Measurements from ENCODE around the gene CCSAP. TPM values are rescaled to one million over a fixed set of nuclear protein-coding genes. Genes with fewer than 3 reads are reported as not detected.
"Not testable (repeated sequence)": the region's sequence is repeated elsewhere in the genome, so short reads cannot be mapped to it uniquely, and the experiment has no call there.

Gene CCSAP
- total RNA-seq, 1 donor from 2014 or later, result 2.5 TPM

DNA sequence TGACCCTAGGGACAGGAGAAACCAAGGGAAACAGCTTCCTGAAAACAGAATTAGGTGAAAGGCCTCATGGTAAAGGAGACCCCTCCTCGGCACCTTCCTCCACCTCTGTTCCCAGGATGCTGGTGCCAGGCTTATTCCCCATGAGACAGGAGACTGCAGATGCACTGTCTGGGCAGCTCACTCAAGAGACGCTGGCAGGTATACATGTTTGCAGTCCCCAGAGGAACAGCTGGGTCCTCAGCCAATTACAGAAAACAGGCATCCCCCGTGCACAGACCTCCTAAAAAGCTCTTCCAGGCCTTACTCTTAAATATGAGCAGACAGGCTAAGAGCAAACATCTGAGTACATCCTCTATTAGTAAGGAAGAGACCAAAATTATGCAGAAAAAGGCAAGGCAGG is 6.5 kb downstream of the CCSAP start:
- no peak overlapping the region for H3K4me3 ChIP-seq
- peaks cover 10% of the 10 kb centered on the region for H3K36me3 ChIP-seq
- peaks cover 5% of the 10 kb centered on the region for H3K4me1 ChIP-seq
- no peak overlapping the region for H3K27ac ChIP-seq (replicated peaks)
- no peak for DNase-seq
- no peaks in the 10 kb centered on the region for H3K27me3 ChIP-seq (ENCODE audit: low read depth)
- intact Hi-C loops (cut with micrococcal nuclease), result no loop called here
- TF ChIP-seq, protein P1, sequence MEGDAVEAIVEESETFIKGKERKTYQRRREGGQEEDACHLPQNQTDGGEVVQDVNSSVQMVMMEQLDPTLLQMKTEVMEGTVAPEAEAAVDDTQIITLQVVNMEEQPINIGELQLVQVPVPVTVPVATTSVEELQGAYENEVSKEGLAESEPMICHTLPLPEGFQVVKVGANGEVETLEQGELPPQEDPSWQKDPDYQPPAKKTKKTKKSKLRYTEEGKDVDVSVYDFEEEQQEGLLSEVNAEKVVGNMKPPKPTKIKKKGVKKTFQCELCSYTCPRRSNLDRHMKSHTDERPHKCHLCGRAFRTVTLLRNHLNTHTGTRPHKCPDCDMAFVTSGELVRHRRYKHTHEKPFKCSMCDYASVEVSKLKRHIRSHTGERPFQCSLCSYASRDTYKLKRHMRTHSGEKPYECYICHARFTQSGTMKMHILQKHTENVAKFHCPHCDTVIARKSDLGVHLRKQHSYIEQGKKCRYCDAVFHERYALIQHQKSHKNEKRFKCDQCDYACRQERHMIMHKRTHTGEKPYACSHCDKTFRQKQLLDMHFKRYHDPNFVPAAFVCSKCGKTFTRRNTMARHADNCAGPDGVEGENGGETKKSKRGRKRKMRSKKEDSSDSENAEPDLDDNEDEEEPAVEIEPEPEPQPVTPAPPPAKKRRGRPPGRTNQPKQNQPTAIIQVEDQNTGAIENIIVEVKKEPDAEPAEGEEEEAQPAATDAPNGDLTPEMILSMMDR (IDR thresholded peaks at IDR 0.05; ENCODE audit: borderline replicate concordance), result no peak
- peaks cover 17% of the 10 kb centered on the region for H3K9me3 ChIP-seq (replicated peaks)

DNA sequence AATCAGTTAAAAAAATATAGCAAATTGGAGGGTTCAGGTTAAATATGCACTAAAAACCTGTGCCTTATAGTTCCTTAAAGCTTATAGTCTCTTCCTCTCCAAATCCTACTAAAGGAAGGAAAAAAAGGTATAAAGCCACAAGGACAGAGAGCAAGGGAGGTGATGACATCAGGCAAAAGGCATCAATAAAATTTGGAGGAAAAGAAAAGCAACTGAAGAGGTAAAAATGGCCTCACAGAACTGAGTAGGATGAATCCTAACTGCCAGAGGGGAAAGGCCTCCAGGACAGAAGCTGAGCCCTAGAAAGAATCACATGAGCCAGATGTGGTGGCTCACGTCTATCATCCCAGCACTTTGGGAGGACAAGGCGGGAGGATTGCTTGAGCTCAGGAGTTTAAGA is 8.1 kb downstream of the CCSAP start:
- Histone ChIP-seq H3K9me3 (replicated peaks) (peaks cover 17% of the 10 kb centered on the region), H3K27me3 (ENCODE audit: low read depth) (no peaks in the 10 kb centered on the region), H3K27ac (replicated peaks) (no peak overlapping the region), H3K36me3 (peaks cover 10% of the 10 kb centered on the region), H3K4me1 (no peaks in the 10 kb centered on the region), H3K4me3 (no peak overlapping the region)
- TF ChIP-seq, protein P1 (IDR thresholded peaks at IDR 0.05; ENCODE audit: borderline replicate concordance), result no peak
- intact Hi-C loops (cut with micrococcal nuclease), result no loop called here
- DNase-seq, result no peak

DNA sequence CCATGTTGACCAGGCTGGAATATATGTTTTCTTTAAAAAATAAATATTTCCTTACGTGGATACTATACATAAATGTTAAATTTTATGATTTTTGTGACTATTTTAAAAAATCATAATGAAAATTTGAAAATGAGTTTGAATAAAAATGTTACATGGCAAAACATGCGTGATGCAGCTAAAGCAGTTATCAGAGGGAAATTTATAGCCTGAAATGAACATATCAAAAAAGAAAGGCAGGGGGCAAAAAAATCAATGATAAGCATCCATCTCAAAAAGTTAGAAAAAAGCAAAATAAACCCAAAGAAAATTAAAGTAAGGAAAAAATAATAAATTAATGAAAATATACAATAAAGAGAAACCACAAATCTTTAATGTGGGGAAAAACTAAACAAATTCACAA is 8.6 kb downstream of the CCSAP start:
- no peak overlapping the region for H3K4me3 ChIP-seq
- TF ChIP-seq, protein P1 (IDR thresholded peaks at IDR 0.05; ENCODE audit: borderline replicate concordance), result no peak
- H3K27ac ChIP-seq (replicated peaks), result no peak overlapping the region
- intact Hi-C loops (cut with micrococcal nuclease), result no loop called here
- H3K4me1 ChIP-seq, result no peaks in the 10 kb centered on the region
- H3K9me3 ChIP-seq (replicated peaks), result peaks cover 17% of the 10 kb centered on the region
- H3K27me3 ChIP-seq (ENCODE audit: low read depth), result no peaks in the 10 kb centered on the region
- no peak for DNase-seq
- peaks cover 10% of the 10 kb centered on the region for H3K36me3 ChIP-seq

DNA sequence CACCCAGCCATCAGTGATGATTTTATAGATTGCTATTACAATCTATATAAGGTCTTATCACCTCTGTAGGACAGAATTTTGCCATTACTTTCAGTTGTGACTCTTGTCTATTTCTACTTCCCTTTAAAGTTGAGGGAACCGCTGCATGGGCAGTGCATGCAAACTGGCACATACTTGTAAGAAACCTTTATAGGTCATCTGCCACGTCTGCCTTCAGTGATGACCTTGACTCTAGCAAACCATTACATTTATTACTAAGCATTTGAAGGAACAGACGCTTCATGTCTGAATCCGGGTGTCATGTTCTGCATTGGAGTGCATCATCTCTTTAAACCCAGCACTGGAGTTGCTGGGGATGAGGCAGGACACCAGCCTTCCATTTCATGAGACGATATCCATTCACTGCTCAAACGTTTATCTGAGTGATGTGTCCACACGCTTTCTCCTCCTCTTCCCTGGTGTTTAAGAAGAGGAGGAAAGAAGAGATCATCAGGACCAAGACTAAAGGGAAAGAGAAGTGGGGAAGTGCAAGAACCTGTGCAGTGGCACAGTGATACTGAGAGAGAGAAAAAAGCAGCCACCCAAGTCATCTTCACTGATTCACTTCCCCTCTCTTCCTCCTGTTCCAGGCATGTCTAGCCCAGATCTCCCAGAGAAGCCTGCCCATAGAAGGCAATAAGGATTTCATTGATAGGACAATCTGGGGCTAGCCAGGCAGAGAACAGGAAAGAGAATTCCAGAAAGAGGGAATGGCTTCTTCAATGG is 14.1 kb downstream of the CCSAP start:
- no peak for DNase-seq
- H3K4me1 ChIP-seq, result no peaks in the 10 kb centered on the region
- H3K36me3 ChIP-seq, result peaks cover 22% of the 10 kb centered on the region
- no peak overlapping the region for H3K27ac ChIP-seq (replicated peaks)
- H3K4me3 ChIP-seq, result no peak overlapping the region
- H3K27me3 ChIP-seq (ENCODE audit: low read depth), result no peaks in the 10 kb centered on the region
- intact Hi-C loops (cut with micrococcal nuclease), result no loop called here
- TF ChIP-seq, protein P1 (IDR thresholded peaks at IDR 0.05; ENCODE audit: borderline replicate concordance), result no peak
- H3K9me3 ChIP-seq (replicated peaks), result peaks cover 3% of the 10 kb centered on the region

DNA sequence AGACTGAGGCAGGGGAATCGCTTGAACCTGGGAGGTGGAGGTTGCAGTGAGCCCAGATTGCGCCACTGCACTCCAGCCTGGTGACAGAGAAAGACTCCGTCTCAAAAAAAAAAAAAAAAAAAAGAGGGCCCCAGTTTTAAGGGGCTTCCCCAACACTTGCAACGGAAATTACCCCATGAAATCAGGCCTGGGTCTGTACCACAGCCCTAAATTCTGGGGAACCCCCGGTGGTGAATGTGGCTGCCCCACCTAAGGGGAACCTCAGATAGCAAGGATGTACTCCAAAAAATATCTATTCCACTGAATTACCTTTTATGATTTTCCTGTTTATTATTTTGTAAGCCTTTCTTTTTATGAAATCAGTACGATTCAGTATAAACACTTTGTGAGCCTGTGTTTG is 15.1 kb downstream of the CCSAP start:
- H3K27me3 ChIP-seq (ENCODE audit: low read depth); H3K4me1 ChIP-seq; H3K4me3 ChIP-seq; H3K9me3 ChIP-seq (replicated peaks); intact Hi-C loops (cut with micrococcal nuclease); DNase-seq; H3K27ac ChIP-seq (replicated peaks): not testable (repeated sequence)
- peaks cover 29% of the 10 kb centered on the region for H3K36me3 ChIP-seq

DNA sequence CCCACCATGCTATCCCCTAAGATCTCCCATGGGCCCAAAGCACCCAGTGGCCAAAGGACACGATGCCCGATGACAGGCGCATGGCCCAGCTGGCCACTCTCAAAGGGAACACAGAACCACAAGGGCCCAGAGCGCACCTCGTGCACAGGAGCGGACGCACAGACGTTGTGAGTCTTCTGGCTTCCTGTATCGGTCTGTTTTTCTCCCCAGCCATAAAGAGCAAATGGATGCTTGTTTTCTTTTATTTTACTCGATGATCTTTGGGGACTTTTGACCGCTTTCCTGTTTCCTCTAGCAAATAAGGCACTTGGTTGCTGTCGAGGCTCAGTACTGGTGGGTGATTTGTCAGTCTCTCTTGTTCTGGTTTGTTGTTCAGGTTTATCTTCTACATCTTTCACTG is 16.2 kb downstream of the CCSAP start:
- H3K9me3 ChIP-seq (replicated peaks), result no peaks in the 10 kb centered on the region
- H3K4me3 ChIP-seq, result no peak overlapping the region
- H3K27ac ChIP-seq (replicated peaks), result no peak overlapping the region
- H3K4me1 ChIP-seq, result no peaks in the 10 kb centered on the region
- intact Hi-C loops (cut with micrococcal nuclease), result no loop called here
- H3K36me3 ChIP-seq, result peaks cover 35% of the 10 kb centered on the region
- H3K27me3 ChIP-seq (ENCODE audit: low read depth), result no peaks in the 10 kb centered on the region
- TF ChIP-seq, protein P1 (IDR thresholded peaks at IDR 0.05; ENCODE audit: borderline replicate concordance), result no peak
- no peak for DNase-seq

All from left ventricle myocardium inferior (tissue), 1 donor.